IPS DF 4.7 (cell line): Measurements from ENCODE around the gene PQBP1.

ENCODE experiments used
- DNase-seq: peaks from one replicate; pipeline ENCODE4 v3.0.0-alpha.2; 2013; ENCODE audit warnings: low spot score; ENCODE audit errors: extremely low read depth

Gene PQBP1

GRCh38 chrX:48920718-48921104 is 23.0 kb downstream of the PQBP1 start:
- no peak for DNase-seq

- no peak for DNase-seq
Observed at GRCh38 chrX:48923771-48924170, 26.0 kb downstream of the PQBP1 start.

GRCh38 chrX:48924270-48924669 is 26.5 kb downstream of the PQBP1 start:
- DNase-seq: no peak

GRCh38 chrX:48927123-48927522 is 29.4 kb downstream of the PQBP1 start:
- no peak for DNase-seq

GRCh38 chrX:48927736-48928382 is 30.1 kb downstream of the PQBP1 start:
- peak; percentile 68 for DNase-seq

- DNase-seq: no peak
Observed at GRCh38 chrX:48933757-48934156, 36.0 kb downstream of the PQBP1 start.

GRCh38 chrX:48934581-48935300 is 37.0 kb downstream of the PQBP1 start:
- DNase-seq: no peak

- DNase-seq: no peak
Observed at GRCh38 chrX:48935301-48935670, 37.6 kb downstream of the PQBP1 start.

- no peak for DNase-seq
Observed at GRCh38 chrX:48936429-48937053, 38.8 kb downstream of the PQBP1 start.

- no peak for DNase-seq
Observed at GRCh38 chrX:48937054-48937907, 39.6 kb downstream of the PQBP1 start.

- no peak for DNase-seq
Observed at GRCh38 chrX:48938721-48939425, 41.1 kb downstream of the PQBP1 start.

GRCh38 chrX:48939524-48940228 is 41.9 kb downstream of the PQBP1 start:
- no peak for DNase-seq

- DNase-seq: no peak
Observed at GRCh38 chrX:48940404-48940955, 42.8 kb downstream of the PQBP1 start.

GRCh38 chrX:48942895-48943294 is 45.2 kb downstream of the PQBP1 start:
- DNase-seq: no peak

- no peak for DNase-seq
Observed at GRCh38 chrX:48945517-48946348, 48.0 kb downstream of the PQBP1 start.

GRCh38 chrX:48948589-48948988 is 50.9 kb downstream of the PQBP1 start:
- DNase-seq: no peak
